HepG2 (cell line): ENCODE measurements around the gene KCNQ1OT1. TPM values are rescaled to one million over a fixed set of nuclear protein-coding genes. Genes with fewer than 3 reads are reported as not detected.

Experiments used
- ATAC-seq: fragments of 200-7000 bp; cut with Tn5 transposase; 3 replicates; pipeline ENCODE4 v1.9.1; 2020; ENCODE audit warnings: mild to moderate bottlenecking, moderate library complexity
- BruUV-seq: library from RNA; stranded (reverse); fragments of 400-500 nt; replicated peaks from 2 replicates; lab custom pipeline; 2021; lab: Mats Ljungman, UMichigan
- CTCF ChIA-PET: fragments of 300-600 bp; formaldehyde crosslinking; extraction: SDS; loops from one replicate; lab custom pipeline; 2021; ENCODE audit warnings: low total read pairs, inconsistent platforms, low intra/inter-chr PET ratio; lab: Yijun Ruan, JAX
- POLR2A ChIA-PET: fragments of 350-600 bp; sonication (Branson Sonifier 250); formaldehyde crosslinking; loops from one replicate; lab custom pipeline; 2020; ENCODE audit warnings: antibody characterized with exemption, inconsistent platforms; lab: Yijun Ruan, JAX
- DNase-seq: peaks from one replicate; pipeline ENCODE4 v3.0.0-alpha.2; 2015; ENCODE audit warnings: low spot score
- FAIRE-seq: peaks from 3 replicates; lab custom pipeline; 2011; peaks lifted over from hg19 to GRCh38; lab: Jason Lieb, UNC
- H2AFZ ChIP-seq: one replicate; pipeline ENCODE4 v1.6.1; 2011; ENCODE audit warnings: low read length, inconsistent platforms
- H3K27ac ChIP-seq: fragments of 300-600 bp; 3 replicates; pipeline ENCODE4 v1.8.0; 2011; ENCODE audit warnings: mixed run types, mild to moderate bottlenecking, mixed read lengths, low read length, inconsistent platforms; ENCODE audit not compliant: insufficient read depth; ENCODE audit errors: extremely low read length
- H3K27me3 ChIP-seq, 2 experiments: fragments of 200-600 bp in 1 of 2; 2 replicates in 1 of 2; 3 replicates in 1 of 2; pipeline versions ENCODE4 v1.6.0 to v1.8.0; 2011; ENCODE audit warnings: low read length in 2 of 2, mild to moderate bottlenecking in 2 of 2, moderate library complexity in 2 of 2, inconsistent platforms in 1 of 2; ENCODE audit not compliant: insufficient read depth in 2 of 2, control insufficient read depth in 1 of 2
- H3K36me3 ChIP-seq, 2 experiments: fragments of 200-600 bp in 1 of 2; replicated peaks in 1 of 2; 2 replicates in 1 of 2; 3 replicates in 1 of 2; pipeline versions ENCODE4 v1.5.1 to v1.8.0; 2011; ENCODE audit warnings: low read length in 2 of 2, inconsistent platforms in 1 of 2; ENCODE audit not compliant: insufficient read depth in 2 of 2, control insufficient read depth in 1 of 2
- H3K4me1 ChIP-seq: 2 replicates; pipeline ENCODE4 v1.5.1; 2012; ENCODE audit warnings: low read length, inconsistent platforms; ENCODE audit not compliant: insufficient read depth
- H3K4me2 ChIP-seq: 2 replicates; pipeline ENCODE4 v1.6.0; 2011; ENCODE audit warnings: low read depth, low read length, inconsistent platforms
- H3K4me3 ChIP-seq, 3 experiments: fragments of 200-600 bp in 1 of 3; sonication (generic), shearing (Covaris generic) in 1 of 3; replicated peaks in 1 of 3; 2 replicates each; pipeline ENCODE4 v1.5.1; 2011 to 2016; ENCODE audit warnings: low read length in 3 of 3, inconsistent platforms in 2 of 3, low read depth in 2 of 3, mild to moderate bottlenecking in 2 of 3, control low read depth in 1 of 3, mixed read lengths in 1 of 3; ENCODE audit not compliant: insufficient read depth in 1 of 3
- H3K79me2 ChIP-seq: one replicate; pipeline ENCODE4 v1.6.1; 2011; ENCODE audit warnings: low read length, inconsistent platforms; ENCODE audit not compliant: insufficient read depth
- H3K9ac ChIP-seq: 2 replicates; pipeline ENCODE4 v1.6.0; 2011; ENCODE audit warnings: mild to moderate bottlenecking, low read depth, low read length, inconsistent platforms; ENCODE audit not compliant: insufficient read depth
- H3K9me3 ChIP-seq: 2 replicates; pipeline ENCODE4 v1.5.1; 2012; ENCODE audit warnings: mild to moderate bottlenecking, low read length
- H4K20me1 ChIP-seq: 2 replicates; pipeline ENCODE4 v1.6.0; 2011; ENCODE audit warnings: inconsistent platforms, mild to moderate bottlenecking, low read length, moderate library complexity; ENCODE audit not compliant: insufficient read depth
- AFF4 ChIP-seq: sonication (generic); formaldehyde crosslinking; IDR thresholded peaks from 2 replicates; pipeline ENCODE4 v1.4.0; 2020; ENCODE audit warnings: missing genetic modification reagents
- GABPB1 ChIP-seq: IDR thresholded peaks from 2 replicates; pipeline ENCODE4 v1.6.1; 2016; ENCODE audit warnings: mild to moderate bottlenecking, missing genetic modification reagents, moderate library complexity, missing compliant biosample characterization
- IRX3 ChIP-seq: sonication (generic); formaldehyde crosslinking; IDR thresholded peaks from 2 replicates; pipeline ENCODE4 v1.8.1; 2023; ENCODE audit warnings: mild to moderate bottlenecking, low read depth, missing genetic modification reagents, borderline replicate concordance
- KLF9 ChIP-seq: IDR thresholded peaks from 2 replicates; pipeline ENCODE4 v1.6.1; 2016; ENCODE audit warnings: low read depth
- NR2F1 ChIP-seq, 2 experiments: fragments of 450-650 bp in 1 of 2; formaldehyde crosslinking in 1 of 2; IDR thresholded peaks; 2 replicates each; pipeline versions ENCODE4 v1.5.0 to v1.6.1; 2016 to 2020; ENCODE audit warnings: mild to moderate bottlenecking in 1 of 2, missing compliant biosample characterization in 1 of 2, missing genetic modification reagents in 1 of 2, moderate library complexity in 1 of 2
- PPARG ChIP-seq: conservative IDR thresholded peaks from 2 replicates; pipeline ENCODE4 v1.6.1; 2016; ENCODE audit warnings: missing biosample characterization, missing genetic modification reagents
- SRSF1 ChIP-seq: fragments of 200-400 bp; formaldehyde crosslinking; optimal IDR thresholded peaks from 2 replicates; pipeline ENCODE3; 2017; ENCODE audit warnings: mild to moderate bottlenecking, low read depth, low read length, moderate library complexity
- U2AF1 ChIP-seq: fragments of 200-400 bp; formaldehyde crosslinking; optimal IDR thresholded peaks from 2 replicates; pipeline ENCODE3; 2017; ENCODE audit warnings: mild to moderate bottlenecking, low read depth, low read length
- WGBS: methylation state at CpG from one replicate; pipeline ENCODE4 v1.1.6; 2017; ENCODE audit warnings: low lambda C conversion rate; 5-methylcytosine and 5-hydroxymethylcytosine counted together
- in situ Hi-C: cut with HindIII; loops from 2 replicates; pipeline ENCODE4 v1.10.0; 2017; ENCODE audit warnings: low pct_unique_long_range_greater_than_20kb; ENCODE audit not compliant: extremely low pct_ligation_motif_present
- intact Hi-C: fragments of 100-400 bp; cut with micrococcal nuclease; formaldehyde crosslinking; loops from one replicate; pipeline ENCODE4 v1.10.0; 2022; ENCODE audit not compliant: unreplicated experiment
- polyA plus RNA-seq, 8 experiments: library from polyadenylated mRNA; depleted of rRNA in 3 of 8; stranded (reverse) in 7 of 8; unstranded in 1 of 8; fragments of >200 nt; fragmentation: Illumina TruSeq in 4 of 8; extraction: Trizol in 4 of 8; gene quantifications; 2 replicates each; pipeline versions ENCODE4 v1.2.1 to v1.2.3, GENCODE V29; 2011 to 2016; ENCODE audit warnings: low read depth in 4 of 8, missing spikeins in 1 of 8, mixed read lengths in 1 of 8; ENCODE audit not compliant: insufficient read depth in 1 of 8
- total RNA-seq, 5 experiments: library from RNA; depleted of rRNA; stranded (reverse); fragments of >200 nt; fragmentation: Illumina TruSeq; extraction: Trizol; gene quantifications; 2 replicates each; pipeline ENCODE4 v1.2.3, GENCODE V29; 2016; ENCODE audit warnings: low read depth in 1 of 5

The KCNQ1OT1 gene
- total and polyA plus RNA-seq, 2 of the 13 experiments (the other 11 are each of a cell fraction or from before 2014, with no cell fraction given), result 1.3 to 18.9 TPM

DNA sequence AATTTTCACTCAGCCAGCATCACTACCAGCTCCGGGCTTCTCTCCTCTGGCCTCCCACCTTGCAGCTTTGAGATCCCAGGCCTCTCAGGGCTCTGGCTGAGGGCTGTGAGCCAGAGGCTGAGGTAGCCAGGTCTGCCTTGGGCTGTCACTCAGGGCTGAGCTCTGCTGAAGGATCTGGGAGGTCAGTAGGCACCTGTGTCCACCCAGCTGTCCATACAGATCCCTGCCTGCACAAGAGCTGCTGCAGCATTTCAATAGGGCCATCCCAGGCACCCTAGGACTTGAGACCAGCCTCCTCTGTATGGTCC lies 12.6 kb downstream of the KCNQ1OT1 start:
- Histone ChIP-seq H3K9me3 (no peaks in the 10 kb centered on the region), H3K4me2 (no peak overlapping the region), H3K9ac (no peak overlapping the region), H2AFZ (no peak overlapping the region), H4K20me1 (peaks cover 100% of the 10 kb centered on the region), H3K4me3 (no peak overlapping the region), H3K36me3 (peaks cover 59 to 96% of the 10 kb centered on the region in 2 experiments), H3K27me3 (no peaks in the 10 kb centered on the region), H3K79me2 (peaks cover 100% of the 10 kb centered on the region), H3K4me1 (peaks cover 100% of the 10 kb centered on the region), H3K27ac (peak overlapping the region; percentile 8)
- FAIRE-seq (no peak), ATAC-seq (no peak; the same call in 2 of the 3 replicates), DNase-seq (no peak)
- CTCF ChIA-PET, result no interaction called here
- POLR2A ChIA-PET, result interaction anchor here (1.0 to 1.5 kb wide), 6 partner anchors 11 to 123 kb away, joined by 3 to 5 read pairs (median 3); partner anchors contain the start of gene KCNQ1OT1
- in situ Hi-C loops, result no loop called here
- no TSS peak for BruUV-seq
- intact Hi-C loops, result no loop called here
- WGBS, result 86% methylated on average over 1 of the region's 1 CpG
- TF ChIP-seq GABPB1 (CRISPR knock-in tag) (no peak), IRX3 (CRISPR knock-in tag) (no peak), NR2F1 (CRISPR knock-in tag; IDR thresholded peaks at IDR 0.05) (0 out of 4 replicates have a peak, but pooled peaks of 1 of the 2 experiments have one; percentile 13), AFF4 (CRISPR knock-in tag) (no peak), PPARG (CRISPR knock-in tag) (no peak), U2AF1 (peak; percentile 30), KLF9 (CRISPR knock-in tag) (no peak), SRSF1 (peak; percentile 20)
